Smooth muscle cell (in vitro differentiated cells): Measurements from ENCODE around the gene PAK1IP1. TPM values are rescaled to one million over a fixed set of nuclear protein-coding genes. Genes with fewer than 3 reads are reported as not detected.
A peak's percentile ranks its signal among the peaks of the same experiment; 100 is the strongest.
"Not testable (repeated sequence)": the region's sequence is repeated elsewhere in the genome, so short reads cannot be mapped to it uniquely, and the experiment has no call there.

Experiments
- DNase-seq: peaks from one replicate; lab custom pipeline; 2025; ENCODE audit not compliant: unreplicated experiment; lab: John Stamatoyannopoulos, UW
- H2AFZ ChIP-seq: fragments of 200-600 bp; sonication (generic); 2 replicates; pipeline ENCODE4 v1.6.0; 2016; ENCODE audit warnings: antibody characterized with exemption, low read depth, mild to moderate bottlenecking
- H3F3A ChIP-seq: fragments of 200-600 bp; sonication (generic); 2 replicates; pipeline ENCODE4 v1.6.0; 2017; ENCODE audit warnings: antibody characterized with exemption, low read depth
- H3K27ac ChIP-seq: fragments of 200-600 bp; sonication (generic); 2 replicates; pipeline ENCODE4 v1.5.1; 2016; ENCODE audit warnings: low read depth, mild to moderate bottlenecking
- H3K27me3 ChIP-seq: fragments of 200-600 bp; sonication (generic); 2 replicates; pipeline ENCODE4 v1.6.1; 2016; ENCODE audit warnings: low read depth, mild to moderate bottlenecking
- H3K36me3 ChIP-seq: fragments of 200-600 bp; sonication (generic); 2 replicates; pipeline ENCODE4 v1.5.1; 2016; ENCODE audit warnings: low read depth
- H3K4me1 ChIP-seq: fragments of 200-600 bp; sonication (generic); 2 replicates; pipeline ENCODE4 v1.5.1; 2016; ENCODE audit warnings: low read depth
- H3K4me2 ChIP-seq: fragments of 200-600 bp; sonication (generic); 2 replicates; pipeline ENCODE4 v1.6.0; 2016; ENCODE audit warnings: mild to moderate bottlenecking
- H3K4me3 ChIP-seq: fragments of 200-600 bp; sonication (generic); 2 replicates; pipeline ENCODE4 v1.5.1; 2016; ENCODE audit warnings: mild to moderate bottlenecking
- H3K79me2 ChIP-seq: fragments of 200-600 bp; sonication (generic); 2 replicates; pipeline ENCODE4 v1.6.0; 2016; ENCODE audit warnings: low read depth, mild to moderate bottlenecking
- H3K9ac ChIP-seq: fragments of 200-600 bp; sonication (generic); 2 replicates; pipeline ENCODE4 v1.6.0; 2016; ENCODE audit warnings: low read depth
- H3K9me3 ChIP-seq: fragments of 200-600 bp; sonication (generic); replicated peaks from 2 replicates; pipeline ENCODE4 v1.5.1; 2016; ENCODE audit warnings: low read depth
- H4K20me1 ChIP-seq: fragments of 200-600 bp; sonication (generic); 2 replicates; pipeline ENCODE4 v1.6.0; 2016; ENCODE audit warnings: low read depth
- WGBS: methylation state at CpG from one replicate; pipeline ENCODE4 v1.1.7; 2016; ENCODE audit warnings: low lambda C conversion rate; 5-methylcytosine and 5-hydroxymethylcytosine counted together
- polyA plus RNA-seq: library from polyadenylated mRNA; unstranded; fragments of >200 nt; fragmentation: Nextera tagmentation; extraction: Ambion mirVana; gene quantifications from 2 replicates; pipeline ENCODE4 v1.2.1, GENCODE V29; 2016
- total RNA-seq: library from RNA; depleted of rRNA; stranded (reverse); fragments of >200 nt; gene quantifications from 2 replicates; pipeline ENCODE4 v1.2.3, GENCODE V29; 2014
- TF ChIP-seq, protein P1 (sequence below): fragments of 200-600 bp; sonication (generic); IDR thresholded peaks from 2 replicates; pipeline ENCODE4 v1.5.1; 2017; ENCODE audit warnings: borderline replicate concordance, mild to moderate bottlenecking, antibody characterized with exemption; ENCODE audit not compliant: insufficient read depth, poor library complexity, severe bottlenecking

The PAK1IP1 gene
- total and polyA plus RNA-seq, 2 experiments from 2014 or later = 20.9 to 22.0 TPM

DNA sequence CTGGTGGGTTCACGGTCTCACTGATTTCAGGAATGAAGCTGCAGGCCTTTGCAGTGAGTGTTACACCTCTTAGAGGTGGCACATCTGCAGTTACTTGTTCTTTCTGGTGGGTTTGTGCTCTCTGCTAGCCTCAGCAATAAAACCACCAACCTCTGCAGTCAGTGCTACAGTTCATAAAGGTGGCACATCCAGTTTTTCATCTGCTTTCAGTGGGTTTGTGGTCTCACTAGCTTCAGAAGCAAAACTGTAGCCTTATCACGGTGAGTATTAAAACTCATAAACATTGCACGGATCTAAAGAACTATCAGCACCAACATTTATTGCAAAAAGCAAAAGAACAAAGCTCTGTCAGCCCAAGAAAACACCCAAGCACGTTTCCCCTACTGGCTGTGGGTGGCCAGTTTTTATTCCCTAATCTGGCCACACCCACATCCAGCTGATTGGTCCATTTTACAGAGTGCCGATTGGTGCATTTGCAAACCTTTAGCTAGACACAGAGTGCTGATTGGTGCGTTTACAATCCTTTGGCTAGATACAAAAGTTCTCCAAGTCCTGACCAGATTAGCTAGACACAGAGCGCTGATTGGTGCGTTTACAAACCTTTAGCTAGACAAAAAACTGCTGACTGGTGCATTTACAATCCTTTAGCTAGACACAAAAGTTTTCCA, 24.7 kb downstream of the PAK1IP1 start:
- H3K4me3 ChIP-seq = no peak overlapping the region
- H3K9me3 ChIP-seq = no peaks in the 10 kb centered on the region
- TF ChIP-seq, protein P1, sequence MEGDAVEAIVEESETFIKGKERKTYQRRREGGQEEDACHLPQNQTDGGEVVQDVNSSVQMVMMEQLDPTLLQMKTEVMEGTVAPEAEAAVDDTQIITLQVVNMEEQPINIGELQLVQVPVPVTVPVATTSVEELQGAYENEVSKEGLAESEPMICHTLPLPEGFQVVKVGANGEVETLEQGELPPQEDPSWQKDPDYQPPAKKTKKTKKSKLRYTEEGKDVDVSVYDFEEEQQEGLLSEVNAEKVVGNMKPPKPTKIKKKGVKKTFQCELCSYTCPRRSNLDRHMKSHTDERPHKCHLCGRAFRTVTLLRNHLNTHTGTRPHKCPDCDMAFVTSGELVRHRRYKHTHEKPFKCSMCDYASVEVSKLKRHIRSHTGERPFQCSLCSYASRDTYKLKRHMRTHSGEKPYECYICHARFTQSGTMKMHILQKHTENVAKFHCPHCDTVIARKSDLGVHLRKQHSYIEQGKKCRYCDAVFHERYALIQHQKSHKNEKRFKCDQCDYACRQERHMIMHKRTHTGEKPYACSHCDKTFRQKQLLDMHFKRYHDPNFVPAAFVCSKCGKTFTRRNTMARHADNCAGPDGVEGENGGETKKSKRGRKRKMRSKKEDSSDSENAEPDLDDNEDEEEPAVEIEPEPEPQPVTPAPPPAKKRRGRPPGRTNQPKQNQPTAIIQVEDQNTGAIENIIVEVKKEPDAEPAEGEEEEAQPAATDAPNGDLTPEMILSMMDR = no peak
- no peaks in the 10 kb centered on the region for H3K27me3 ChIP-seq
- H3K36me3 ChIP-seq = no peaks in the 10 kb centered on the region
- H3K27ac ChIP-seq = peak overlapping the region; percentile 88
- peak overlapping the region; percentile 73 for H3K9ac ChIP-seq
- 83% methylated on average over 8 of the region's 8 CpGs for WGBS
- peaks cover 10% of the 10 kb centered on the region for H3K79me2 ChIP-seq
- peaks cover 13% of the 10 kb centered on the region for H3F3A ChIP-seq
- no peak for DNase-seq
- peaks cover 24% of the 10 kb centered on the region for H3K4me1 ChIP-seq
- H3K4me2 ChIP-seq = no peak overlapping the region
- H4K20me1 ChIP-seq = no peaks in the 10 kb centered on the region
- H2AFZ ChIP-seq = peak overlapping the region; percentile 31

DNA sequence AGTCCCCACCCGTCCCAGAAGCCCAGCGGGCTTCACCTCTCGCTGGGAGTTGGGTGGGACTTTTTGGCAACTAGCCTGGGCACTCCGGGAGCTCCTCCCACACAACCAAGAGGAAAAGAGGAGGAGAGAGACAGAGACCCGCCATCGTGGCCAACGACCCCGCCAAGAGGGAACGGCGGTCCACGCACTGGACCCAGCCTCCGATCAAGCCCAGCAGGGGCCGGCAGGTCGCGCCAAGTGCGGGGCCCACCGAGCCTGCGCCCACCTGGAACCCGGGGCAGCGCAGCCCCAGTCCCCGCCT, 25.1 kb downstream of the PAK1IP1 start:
- Histone ChIP-seq H4K20me1 (no peaks in the 10 kb centered on the region), H3K4me2 (no peak overlapping the region), H3K27ac (no peak overlapping the region), H3K4me1 (peaks cover 28% of the 10 kb centered on the region), H3K9ac (no peak overlapping the region), H3K4me3 (no peak overlapping the region), H3K9me3 (no peaks in the 10 kb centered on the region), H3F3A (peaks cover 13% of the 10 kb centered on the region), H3K79me2 (peaks cover 12% of the 10 kb centered on the region), H3K27me3 (no peaks in the 10 kb centered on the region), H2AFZ (no peak overlapping the region), H3K36me3 (no peaks in the 10 kb centered on the region)
- DNase-seq = no peak
- 98% methylated on average over 5 of the region's 21 CpGs for WGBS
- TF ChIP-seq, protein P1 = no peak

DNA sequence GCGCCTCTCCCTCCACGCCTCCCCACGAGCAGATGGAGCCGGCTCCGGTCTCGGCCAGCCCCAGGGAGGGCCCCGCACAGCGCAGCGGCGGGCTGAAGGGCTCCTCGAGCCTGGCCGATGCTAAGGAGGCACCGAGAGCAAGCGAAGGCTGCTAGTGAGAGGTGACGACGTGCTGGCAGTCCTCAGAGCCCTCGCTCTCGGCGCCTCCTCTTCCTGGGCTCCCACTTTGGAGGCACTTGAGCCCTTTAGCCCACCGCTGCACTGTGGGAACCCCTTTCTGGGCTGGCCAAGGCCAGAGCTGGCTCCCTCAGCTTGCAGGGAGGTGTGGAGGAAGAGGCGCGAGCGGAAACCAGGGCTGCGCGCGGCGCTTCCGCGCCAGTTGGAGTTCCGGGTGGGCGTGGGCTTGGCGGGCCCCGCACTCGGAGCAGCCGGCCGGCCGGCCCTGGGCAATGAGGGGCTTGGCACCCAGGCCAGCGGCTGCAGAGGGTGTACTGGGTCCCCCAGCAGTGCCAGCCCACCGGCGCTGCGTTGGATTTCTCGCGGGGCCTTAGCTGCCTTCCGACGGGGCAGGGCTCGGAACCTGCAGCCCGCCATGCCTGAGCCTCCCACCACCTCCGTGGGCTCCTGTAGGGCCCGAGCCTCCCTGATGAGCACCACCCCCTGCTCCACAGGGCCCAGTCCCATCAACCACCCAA, 25.6 kb downstream of the PAK1IP1 start:
- TF ChIP-seq, protein P1 = no peak
- Histone ChIP-seq H3F3A (peaks cover 13% of the 10 kb centered on the region), H3K9ac (no peak overlapping the region), H3K9me3 (no peaks in the 10 kb centered on the region), H3K4me2 (no peak overlapping the region), H3K36me3 (no peaks in the 10 kb centered on the region), H3K27ac (no peak overlapping the region), H3K4me1 (peaks cover 28% of the 10 kb centered on the region), H3K4me3 (no peak overlapping the region), H4K20me1 (no peaks in the 10 kb centered on the region), H3K79me2 (peaks cover 12% of the 10 kb centered on the region), H2AFZ (no peak overlapping the region), H3K27me3 (no peaks in the 10 kb centered on the region)
- DNase-seq = no peak
- WGBS = 99% methylated on average over 49 of the region's 49 CpGs

DNA sequence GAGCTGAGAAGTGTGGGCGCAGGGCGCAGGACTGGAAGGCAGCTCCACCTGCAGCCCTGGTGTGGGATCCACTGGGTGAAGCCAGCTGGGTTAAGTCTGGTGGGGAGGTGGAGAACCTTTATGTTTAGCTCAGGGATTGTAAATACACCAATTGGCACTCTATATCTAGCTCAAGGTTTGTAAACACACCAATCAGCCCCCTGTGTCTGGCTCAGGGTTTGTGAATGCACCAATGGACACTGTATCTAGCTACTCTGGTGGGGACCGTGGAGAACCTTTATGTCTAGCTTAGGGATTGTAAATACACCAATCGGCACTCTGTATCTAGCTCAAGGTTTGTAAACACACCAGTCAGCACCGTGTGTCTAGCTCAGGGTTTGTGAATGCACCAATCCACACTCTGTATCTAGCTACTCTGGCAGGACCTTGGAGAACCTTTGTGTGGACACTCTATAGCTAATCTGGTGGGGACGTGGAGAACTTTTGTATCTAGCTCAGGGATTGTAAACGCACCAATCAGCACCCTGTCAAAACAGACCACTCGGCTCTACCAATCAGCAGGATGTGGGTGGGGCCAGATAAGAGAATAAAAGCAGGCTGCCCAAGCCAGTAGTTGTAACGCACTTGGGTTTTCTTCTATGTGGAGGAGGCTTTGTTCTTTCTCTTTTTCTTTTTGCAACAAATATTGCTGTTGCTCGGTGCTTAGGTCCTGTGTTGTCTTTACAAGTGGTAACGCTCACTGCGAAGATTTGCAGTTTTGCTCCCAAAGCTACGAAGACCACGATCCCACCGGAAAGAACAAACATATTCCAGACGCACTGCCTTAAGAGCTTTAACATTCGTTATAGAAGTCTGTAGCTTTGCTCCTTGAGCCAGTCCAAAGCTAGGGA, 26.4 kb downstream of the PAK1IP1 start:
- Histone ChIP-seq H3K4me2 (peak overlapping the region; percentile 90), H3K27ac (peak overlapping the region; percentile 77), H3F3A (peaks cover 13% of the 10 kb centered on the region), H3K9ac (peak overlapping the region; percentile 37), H2AFZ (peak overlapping the region; percentile 82), H3K79me2 (peaks cover 12% of the 10 kb centered on the region), H3K4me1 (peaks cover 28% of the 10 kb centered on the region)
- not testable (repeated sequence) for H3K4me3 ChIP-seq, DNase-seq, H3K9me3 ChIP-seq, H3K27me3 ChIP-seq, H4K20me1 ChIP-seq, H3K36me3 ChIP-seq
- 59% methylated on average over 17 of the region's 17 CpGs for WGBS
